ENCODE results near the gene ZNF473. TPM values are rescaled to one million over a fixed set of nuclear protein-coding genes. Genes with fewer than 3 reads are reported as not detected.
A peak's percentile ranks its signal among the peaks of the same experiment; 100 is the strongest.

Gene ZNF473
- total and polyA plus RNA-seq, 2 donors (not counting 1 experiment from before 2014, with no cell fraction given): 5.0 to 6.4 TPM

- no peaks in the 10 kb centered on the region for H3K9me3 ChIP-seq (ENCODE audit: control insufficient read depth, insufficient read depth, low read depth, low read length)
- H4K20me1 ChIP-seq (ENCODE audit: control insufficient read depth, extremely low read depth, insufficient read depth, low read length): no peaks in the 10 kb centered on the region
- peaks cover 5% of the 10 kb centered on the region for H3K4me1 ChIP-seq (ENCODE audit: control insufficient read depth, extremely low read depth, insufficient read depth, low read length)
- no peaks in the 10 kb centered on the region for H3K27me3 ChIP-seq (ENCODE audit: control insufficient read depth, insufficient read depth, low read length)
- H3K27ac ChIP-seq (ENCODE audit: insufficient read depth, low read length): no peak overlapping the region
- no peaks in the 10 kb centered on the region for H3K79me2 ChIP-seq (ENCODE audit: control insufficient read depth, insufficient read depth, low read length)
- no peak overlapping the region for H3K4me3 ChIP-seq (replicated peaks in 1 of 4; ENCODE audit: control extremely low read depth in 1 of 4, insufficient read depth in 1 of 4, low read depth in 3 of 4, low read length in 4 of 4)
- peaks cover 11% of the 10 kb centered on the region for H3K36me3 ChIP-seq (ENCODE audit: control insufficient read depth, insufficient read depth, low read length)
- H3K4me2 ChIP-seq (ENCODE audit: extremely low read depth, insufficient read depth, low read length): no peak overlapping the region
- H3K9ac ChIP-seq (ENCODE audit: insufficient read depth, low read length): no peak overlapping the region
- no peak for DNase-seq (ENCODE audit: low read depth in 2 of 2)
- no peak overlapping the region for H2AFZ ChIP-seq (ENCODE audit: low read length)
- TF ChIP-seq CTCF (conservative IDR thresholded peaks at IDR 0.05 in 1 of 2, IDR thresholded peaks at IDR 0.05 in 1 of 2; ENCODE audit: low read depth in 1 of 2, low read length in 2 of 2) (no peak), EZH2 (IDR thresholded peaks at IDR 0.05; ENCODE audit: low read length, missing control alignments) (no peak)
Observed at GRCh38 chr19:50008532-50008931, 17.3 kb upstream of the ZNF473 start.

- no peak overlapping the region for H3K4me2 ChIP-seq (ENCODE audit: extremely low read depth, insufficient read depth, low read length)
- no peak overlapping the region for H2AFZ ChIP-seq (ENCODE audit: low read length)
- TF ChIP-seq CTCF (conservative IDR thresholded peaks at IDR 0.05 in 1 of 2, IDR thresholded peaks at IDR 0.05 in 1 of 2; ENCODE audit: low read depth in 1 of 2, low read length in 2 of 2) (no peak), EZH2 (IDR thresholded peaks at IDR 0.05; ENCODE audit: low read length, missing control alignments) (no peak)
- peaks cover under 1% of the 10 kb centered on the region for H3K79me2 ChIP-seq (ENCODE audit: control insufficient read depth, insufficient read depth, low read length)
- H3K9ac ChIP-seq (ENCODE audit: insufficient read depth, low read length): no peak overlapping the region
- DNase-seq (ENCODE audit: low read depth in 2 of 2): no peak
- no peaks in the 10 kb centered on the region for H4K20me1 ChIP-seq (ENCODE audit: control insufficient read depth, extremely low read depth, insufficient read depth, low read length)
- H3K9me3 ChIP-seq (ENCODE audit: control insufficient read depth, insufficient read depth, low read depth, low read length): no peaks in the 10 kb centered on the region
- no peaks in the 10 kb centered on the region for H3K27me3 ChIP-seq (ENCODE audit: control insufficient read depth, insufficient read depth, low read length)
- H3K4me1 ChIP-seq (ENCODE audit: control insufficient read depth, extremely low read depth, insufficient read depth, low read length): no peaks in the 10 kb centered on the region
- no peak overlapping the region for H3K27ac ChIP-seq (ENCODE audit: insufficient read depth, low read length)
- no peak overlapping the region for H3K4me3 ChIP-seq (replicated peaks in 1 of 4; ENCODE audit: control extremely low read depth in 1 of 4, insufficient read depth in 1 of 4, low read depth in 3 of 4, low read length in 4 of 4)
- peaks cover 10% of the 10 kb centered on the region for H3K36me3 ChIP-seq (ENCODE audit: control insufficient read depth, insufficient read depth, low read length)
Observed at GRCh38 chr19:50016225-50016807, 9.5 kb upstream of the ZNF473 start.

- no peak overlapping the region for H3K9ac ChIP-seq (ENCODE audit: insufficient read depth, low read length)
- TF ChIP-seq EZH2 (IDR thresholded peaks at IDR 0.05; ENCODE audit: low read length, missing control alignments): no peak
- no peak for TF ChIP-seq CTCF (conservative IDR thresholded peaks at IDR 0.05 in 1 of 2, IDR thresholded peaks at IDR 0.05 in 1 of 2; ENCODE audit: low read depth in 1 of 2, low read length in 2 of 2)
- no peak overlapping the region for H2AFZ ChIP-seq (ENCODE audit: low read length)
- H3K27me3 ChIP-seq (ENCODE audit: control insufficient read depth, insufficient read depth, low read length): no peaks in the 10 kb centered on the region
- no peaks in the 10 kb centered on the region for H3K4me1 ChIP-seq (ENCODE audit: control insufficient read depth, extremely low read depth, insufficient read depth, low read length)
- H3K27ac ChIP-seq (ENCODE audit: insufficient read depth, low read length): no peak overlapping the region
- H3K79me2 ChIP-seq (ENCODE audit: control insufficient read depth, insufficient read depth, low read length): peaks cover 25% of the 10 kb centered on the region
- H3K9me3 ChIP-seq (ENCODE audit: control insufficient read depth, insufficient read depth, low read depth, low read length): no peaks in the 10 kb centered on the region
- H3K4me2 ChIP-seq (ENCODE audit: extremely low read depth, insufficient read depth, low read length): no peak overlapping the region
- H3K36me3 ChIP-seq (ENCODE audit: control insufficient read depth, insufficient read depth, low read length): peaks cover 5% of the 10 kb centered on the region
- DNase-seq (ENCODE audit: low read depth in 2 of 2): peak in 1 of 2 donors; percentile 40
- no peak overlapping the region for H3K4me3 ChIP-seq (replicated peaks in 1 of 4; ENCODE audit: control extremely low read depth in 1 of 4, insufficient read depth in 1 of 4, low read depth in 3 of 4, low read length in 4 of 4)
- no peaks in the 10 kb centered on the region for H4K20me1 ChIP-seq (ENCODE audit: control insufficient read depth, extremely low read depth, insufficient read depth, low read length)
Observed at GRCh38 chr19:50020481-50020880, 5.3 kb upstream of the ZNF473 start.
